HepG2 (cell line): ENCODE data around the gene SEMA4C. TPM values are rescaled to one million over a fixed set of nuclear protein-coding genes. Genes with fewer than 3 reads are reported as not detected.

Experiments used
- FOXO1 ChIP-seq: sonication (generic); formaldehyde crosslinking; IDR thresholded peaks from 2 replicates; pipeline ENCODE4 v1.4.0; 2020; ENCODE audit warnings: missing genetic modification reagents
- JUN ChIP-seq: sonication (generic); formaldehyde crosslinking; IDR thresholded peaks from 2 replicates; pipeline ENCODE4 v1.4.0; 2020; ENCODE audit warnings: mild to moderate bottlenecking, missing genetic modification reagents
- MAF1 ChIP-seq: sonication (generic); formaldehyde crosslinking; IDR thresholded peaks from 2 replicates; pipeline ENCODE4 v1.5.0; 2020; ENCODE audit warnings: missing genetic modification reagents, borderline replicate concordance
- NFKB2 ChIP-seq: sonication (generic); formaldehyde crosslinking; IDR thresholded peaks from 2 replicates; pipeline ENCODE4 v1.4.0; 2020; ENCODE audit warnings: missing genetic modification reagents, borderline replicate concordance
- RNF219 ChIP-seq: sonication (generic); formaldehyde crosslinking; IDR thresholded peaks from 2 replicates; pipeline ENCODE4 v1.5.0; 2020; ENCODE audit warnings: mild to moderate bottlenecking, missing genetic modification reagents
- SPEN ChIP-seq: sonication (generic); formaldehyde crosslinking; IDR thresholded peaks from 2 replicates; pipeline ENCODE4 v1.5.1; 2020; ENCODE audit warnings: low read depth, mild to moderate bottlenecking, missing genetic modification reagents
- SRY ChIP-seq: sonication (generic); formaldehyde crosslinking; IDR thresholded peaks from 2 replicates; pipeline ENCODE4 v1.8.0; 2022; ENCODE audit warnings: mild to moderate bottlenecking, missing genetic modification reagents
- TEAD2 ChIP-seq: sonication (generic); formaldehyde crosslinking; IDR thresholded peaks from 2 replicates; pipeline ENCODE4 v1.9.0; 2021; ENCODE audit warnings: missing genetic modification reagents
- TEAD3 ChIP-seq: optimal IDR thresholded peaks from 2 replicates; pipeline ENCODE3; 2016; ENCODE audit warnings: borderline replicate concordance
- ZBTB4 ChIP-seq: sonication (generic); formaldehyde crosslinking; IDR thresholded peaks from 2 replicates; pipeline ENCODE4 v1.4.0; 2020; ENCODE audit warnings: missing genetic modification reagents, mild to moderate bottlenecking, borderline replicate concordance
- ZFY ChIP-seq: sonication (generic); formaldehyde crosslinking; IDR thresholded peaks from 2 replicates; pipeline ENCODE4 v1.4.0; 2020; ENCODE audit warnings: missing genetic modification reagents
- ZNF282 ChIP-seq: fragments of 450-650 bp; IDR thresholded peaks from 2 replicates; pipeline ENCODE4 v1.6.1; 2018; ENCODE audit not compliant: partially characterized antibody
- ZNF292 ChIP-seq: sonication (generic); formaldehyde crosslinking; IDR thresholded peaks from 2 replicates; pipeline ENCODE4 v1.8.1; 2022; ENCODE audit warnings: mild to moderate bottlenecking, low read depth, missing genetic modification reagents, borderline replicate concordance
- ZNF362 ChIP-seq: sonication (generic); formaldehyde crosslinking; IDR thresholded peaks from 2 replicates; pipeline ENCODE4 v1.4.0; 2020; ENCODE audit warnings: missing genetic modification reagents, mild to moderate bottlenecking, borderline replicate concordance
- ZNF484 ChIP-seq: sonication (generic); formaldehyde crosslinking; IDR thresholded peaks from 2 replicates; pipeline ENCODE4 v1.5.1; 2020; ENCODE audit warnings: mild to moderate bottlenecking, low read depth, missing genetic modification reagents, borderline replicate concordance
- ZNF512 ChIP-seq: sonication (generic); formaldehyde crosslinking; IDR thresholded peaks from 2 replicates; pipeline ENCODE4 v1.4.0; 2020; ENCODE audit warnings: mild to moderate bottlenecking, missing genetic modification reagents
- ZNF546 ChIP-seq: sonication (generic); formaldehyde crosslinking; conservative IDR thresholded peaks from 2 replicates; pipeline ENCODE4 v1.8.1; 2023; ENCODE audit warnings: mild to moderate bottlenecking, missing genetic modification reagents
- ZNF563 ChIP-seq: sonication (generic); formaldehyde crosslinking; IDR thresholded peaks from 2 replicates; pipeline ENCODE4 v1.8.0; 2022; ENCODE audit warnings: mild to moderate bottlenecking, moderate library complexity, missing genetic modification reagents
- ZNF709 ChIP-seq: sonication (generic); formaldehyde crosslinking; IDR thresholded peaks from 2 replicates; pipeline ENCODE4 v1.5.0; 2020; ENCODE audit warnings: mild to moderate bottlenecking, missing genetic modification reagents
- ZSCAN20 ChIP-seq: sonication (generic); formaldehyde crosslinking; IDR thresholded peaks from 2 replicates; pipeline ENCODE4 v1.4.0; 2020; ENCODE audit warnings: missing genetic modification reagents, mild to moderate bottlenecking, borderline replicate concordance
- polyA plus RNA-seq, 8 experiments: library from polyadenylated mRNA; depleted of rRNA in 3 of 8; stranded (reverse) in 7 of 8; unstranded in 1 of 8; fragments of >200 nt; fragmentation: Illumina TruSeq in 4 of 8; extraction: Trizol in 4 of 8; gene quantifications; 2 replicates each; pipeline versions ENCODE4 v1.2.1 to v1.2.3, GENCODE V29; 2011 to 2016; ENCODE audit warnings: low read depth in 4 of 8, missing spikeins in 1 of 8, mixed read lengths in 1 of 8; ENCODE audit not compliant: insufficient read depth in 1 of 8
- total RNA-seq, 5 experiments: library from RNA; depleted of rRNA; stranded (reverse); fragments of >200 nt; fragmentation: Illumina TruSeq; extraction: Trizol; gene quantifications; 2 replicates each; pipeline ENCODE4 v1.2.3, GENCODE V29; 2016; ENCODE audit warnings: low read depth in 1 of 5

The SEMA4C gene
- total and polyA plus RNA-seq, 2 of the 13 experiments (the other 11 are each of a cell fraction or from before 2014, with no cell fraction given), result 25.9 to 46.6 TPM

- TF ChIP-seq ZNF362 (CRISPR knock-in tag) (peak; percentile 62; the same call in 1 of the 2 replicates), ZNF546 (CRISPR knock-in tag) (0 out of 2 replicates have a peak, but pooled peaks have one; percentile 56), ZNF484 (CRISPR knock-in tag) (no peak), MAF1 (CRISPR knock-in tag) (no peak), ZNF709 (0 out of 2 replicates have a peak, but pooled peaks have one; percentile 17), NFKB2 (CRISPR knock-in tag) (peak; percentile 93; the same call in 1 of the 2 replicates), RNF219 (CRISPR knock-in tag) (peak; percentile 92; the same call in 1 of the 2 replicates), ZNF563 (0 out of 2 replicates have a peak, but pooled peaks have one; percentile 11), SRY (CRISPR knock-in tag) (0 out of 2 replicates have a peak, but pooled peaks have one; percentile 44), JUN (CRISPR knock-in tag) (peak; percentile 77; the same call in 1 of the 2 replicates), TEAD2 (CRISPR knock-in tag) (no peak), ZBTB4 (CRISPR knock-in tag) (peak; percentile 72), FOXO1 (peak; percentile 100), ZNF512 (CRISPR knock-in tag) (no peak), ZNF292 (CRISPR knock-in tag) (peak; percentile 98; the same call in 1 of the 2 replicates), SPEN (CRISPR knock-in tag) (peak; percentile 94), ZSCAN20 (CRISPR knock-in tag) (peak; percentile 28; the same call in 1 of the 2 replicates), ZNF282 (no peak), ZFY (peak; percentile 84), TEAD3 (CRISPR knock-in tag) (peak; percentile 88)
Measured at GRCh38 chr2:96819128-96819875, 50.6 kb downstream of the SEMA4C start (continued).
